22Rv1 (cell line): ENCODE measurements around the gene FBXO41.

ENCODE experiments used
- CTCF ChIP-seq: fragments of 450-650 bp; IDR thresholded peaks from 2 replicates; pipeline ENCODE4 v1.5.1; 2017; ENCODE audit warnings: mild to moderate bottlenecking
- ZFX ChIP-seq: fragments of 450-650 bp; IDR thresholded peaks from 2 replicates; pipeline ENCODE4 v1.6.1; 2017; ENCODE audit warnings: antibody characterized with exemption, borderline replicate concordance

DNA sequence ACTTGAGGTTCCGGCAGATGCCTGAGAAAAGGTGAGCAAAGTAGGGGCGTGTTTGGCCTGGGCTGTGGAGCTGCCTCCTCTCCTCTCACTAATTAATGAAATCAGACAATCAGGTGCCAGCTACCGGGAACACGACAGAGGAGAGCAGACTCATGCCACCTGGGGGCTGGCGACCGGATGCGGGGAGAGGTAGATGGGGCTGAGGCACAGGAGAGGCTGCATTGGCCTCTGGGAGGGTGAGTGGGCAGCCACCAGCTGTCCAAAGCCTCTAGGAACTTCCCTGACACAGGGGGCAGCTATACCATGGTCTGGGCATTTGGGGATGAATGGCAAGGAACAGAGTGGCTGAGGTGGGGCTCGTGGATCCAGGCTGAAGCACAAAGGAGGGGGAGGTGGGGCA lies 25.0 kb downstream of the FBXO41 start:
- TF ChIP-seq CTCF (no peak), ZFX (no peak)
